NCI-H1092 treated with DMSO at 0.1 percent for 48 hours (cell line): ENCODE data around the gene RAVER1.
"Not testable (repeated sequence)": the region's sequence is repeated elsewhere in the genome, so short reads cannot be mapped to it uniquely, and the experiment has no call there.

Experiments used
- DNase-seq: peaks from one replicate; lab custom pipeline; 2025; lab: John Stamatoyannopoulos, UW

Gene RAVER1, protein sequence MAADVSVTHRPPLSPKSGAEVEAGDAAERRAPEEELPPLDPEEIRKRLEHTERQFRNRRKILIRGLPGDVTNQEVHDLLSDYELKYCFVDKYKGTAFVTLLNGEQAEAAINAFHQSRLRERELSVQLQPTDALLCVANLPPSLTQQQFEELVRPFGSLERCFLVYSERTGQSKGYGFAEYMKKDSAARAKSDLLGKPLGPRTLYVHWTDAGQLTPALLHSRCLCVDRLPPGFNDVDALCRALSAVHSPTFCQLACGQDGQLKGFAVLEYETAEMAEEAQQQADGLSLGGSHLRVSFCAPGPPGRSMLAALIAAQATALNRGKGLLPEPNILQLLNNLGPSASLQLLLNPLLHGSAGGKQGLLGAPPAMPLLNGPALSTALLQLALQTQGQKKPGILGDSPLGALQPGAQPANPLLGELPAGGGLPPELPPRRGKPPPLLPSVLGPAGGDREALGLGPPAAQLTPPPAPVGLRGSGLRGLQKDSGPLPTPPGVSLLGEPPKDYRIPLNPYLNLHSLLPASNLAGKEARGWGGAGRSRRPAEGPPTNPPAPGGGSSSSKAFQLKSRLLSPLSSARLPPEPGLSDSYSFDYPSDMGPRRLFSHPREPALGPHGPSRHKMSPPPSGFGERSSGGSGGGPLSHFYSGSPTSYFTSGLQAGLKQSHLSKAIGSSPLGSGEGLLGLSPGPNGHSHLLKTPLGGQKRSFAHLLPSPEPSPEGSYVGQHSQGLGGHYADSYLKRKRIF

DNA sequence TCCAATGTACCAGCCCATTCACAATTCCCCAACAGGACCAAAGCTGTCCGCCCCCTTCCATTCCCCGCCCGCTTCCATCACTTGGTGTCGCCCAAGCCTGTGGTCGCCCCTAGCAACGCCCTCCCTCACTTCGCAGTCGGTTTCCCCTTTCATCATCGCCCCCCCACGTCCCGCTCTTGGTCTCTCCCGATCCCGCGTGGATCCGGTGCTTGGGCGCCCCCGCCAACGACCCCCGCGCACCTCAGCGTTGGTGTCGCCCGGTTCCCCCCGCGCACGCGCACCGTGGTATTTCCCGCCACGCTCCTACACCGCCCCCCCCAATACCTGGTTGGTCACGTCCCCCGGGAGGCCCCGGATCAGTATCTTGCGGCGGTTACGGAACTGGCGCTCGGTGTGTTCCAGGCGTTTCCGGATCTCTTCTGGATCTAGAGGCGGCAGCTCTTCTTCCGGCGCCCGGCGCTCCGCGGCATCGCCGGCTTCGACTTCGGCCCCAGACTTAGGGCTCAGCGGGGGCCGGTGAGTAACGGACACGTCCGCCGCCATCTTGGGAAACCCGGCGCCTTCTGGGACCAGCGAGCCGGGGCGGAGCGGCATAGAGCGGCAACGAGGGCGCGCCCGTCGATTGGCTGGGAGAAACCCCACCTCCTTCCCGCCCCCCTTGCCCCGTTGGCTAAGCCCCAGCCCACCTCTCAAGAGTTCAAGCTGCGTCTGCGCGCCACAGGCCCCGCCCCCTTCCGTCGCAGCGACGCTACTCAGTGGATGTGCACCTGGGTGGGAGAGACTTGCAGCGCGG is at the start of gene RAVER1:
RAVER1 (minus strand) TSS at position 565 of the 793 bp plus-strand sequence; CDS start at position 543, 22 bp downstream.
- DNase-seq, result peak; percentile 96

DNA sequence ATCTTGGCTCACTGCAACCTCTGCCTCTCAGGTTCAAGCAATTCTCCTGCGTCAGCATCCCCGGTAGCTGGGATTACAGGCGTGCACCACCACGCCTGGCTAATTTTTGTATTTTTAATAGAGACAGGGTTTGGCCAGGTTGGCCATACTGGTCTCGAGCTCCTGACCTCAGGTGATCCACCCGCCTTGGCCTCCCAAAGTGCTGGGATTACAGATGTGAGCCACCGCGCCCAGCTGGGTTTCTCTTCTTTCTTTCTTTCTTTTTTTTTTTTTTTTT is 49.8 kb upstream of the RAVER1 start:
- not testable (repeated sequence) for DNase-seq

DNA sequence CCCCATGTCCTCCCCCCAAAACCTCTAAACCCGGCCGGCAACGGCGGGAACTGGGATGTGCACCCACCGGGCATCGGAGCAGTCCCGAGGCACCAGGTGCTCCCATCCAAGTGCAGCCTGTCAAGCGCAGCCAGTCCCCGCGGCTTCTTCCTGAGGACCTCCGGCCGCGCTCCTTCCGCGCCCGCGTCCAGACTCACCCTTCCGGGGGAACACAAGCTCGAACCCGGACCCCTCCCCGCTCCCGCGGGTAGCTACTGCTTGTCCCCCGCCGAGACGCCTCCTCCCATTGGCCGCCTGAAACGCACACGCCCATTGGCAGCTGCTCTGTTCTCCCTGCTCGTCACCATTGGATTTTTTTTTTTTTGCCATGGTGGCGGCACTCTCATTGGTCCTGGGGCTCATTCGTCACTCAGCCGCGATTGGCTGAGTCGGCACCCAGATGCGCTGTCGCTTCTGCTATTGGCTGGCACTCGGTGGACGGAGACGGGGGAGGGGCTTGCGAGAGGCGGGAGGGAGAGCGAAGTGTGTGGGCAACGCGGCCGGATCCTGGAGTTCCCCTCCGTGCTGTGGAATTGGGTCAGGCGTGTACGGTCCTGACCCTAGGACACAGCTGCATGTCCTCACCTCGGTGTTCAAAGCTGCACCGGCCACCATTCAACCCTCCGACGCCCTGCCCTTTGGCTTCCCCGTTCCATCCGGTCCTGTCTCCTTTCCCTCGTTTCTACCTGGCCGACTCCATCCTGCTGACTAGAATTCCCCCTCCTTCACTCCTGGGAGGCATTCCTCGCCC is 47.2 kb upstream of the RAVER1 start, which contains the start of gene TYK2:
TYK2 (minus strand) TSS at position 260 of the 790 bp plus-strand sequence. CDS start 2,166 bp downstream, outside the sequence.
- DNase-seq, result peak; percentile 99

DNA sequence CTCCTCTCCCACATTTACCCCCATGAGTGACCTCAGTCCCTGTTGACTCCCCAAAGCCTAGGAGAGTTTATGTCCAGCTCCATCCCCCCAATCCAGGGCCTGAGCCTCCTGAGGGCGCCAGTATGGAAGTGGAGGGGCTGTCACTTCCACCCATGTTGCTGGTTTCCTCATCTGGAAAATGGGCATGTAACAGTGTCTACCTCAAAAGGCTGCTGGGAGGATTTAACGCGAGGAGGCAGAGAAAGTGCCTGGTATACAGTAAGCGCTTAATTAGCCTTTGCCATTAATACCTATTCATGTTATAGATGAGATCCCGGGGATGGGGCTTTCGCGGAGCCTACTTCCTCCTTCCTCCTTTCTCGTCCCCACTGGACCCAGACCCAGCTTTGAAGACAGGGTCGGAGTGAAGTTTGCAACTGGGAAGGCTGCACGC is 46.6 kb upstream of the RAVER1 start:
- no peak for DNase-seq

DNA sequence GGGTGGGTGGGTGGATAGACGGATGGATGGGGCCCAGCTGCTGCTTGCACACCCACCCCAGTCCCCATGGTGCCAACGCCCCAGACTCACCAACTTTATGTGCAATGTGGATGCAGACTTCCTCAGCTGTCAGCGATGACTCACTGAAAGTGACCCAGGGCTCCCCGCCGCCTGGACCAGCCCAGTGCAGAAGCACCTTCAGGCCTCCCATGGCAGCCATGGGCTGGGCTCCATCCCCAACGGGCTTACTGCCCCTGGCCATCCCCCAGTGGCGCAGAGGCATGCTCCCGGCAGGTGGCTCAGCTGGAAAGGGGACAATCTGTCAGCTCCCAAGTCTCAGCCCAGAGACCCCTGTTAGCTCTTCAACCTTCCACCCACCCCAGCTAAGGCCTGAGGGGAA is 44.8 kb upstream of the RAVER1 start:
- no peak for DNase-seq

DNA sequence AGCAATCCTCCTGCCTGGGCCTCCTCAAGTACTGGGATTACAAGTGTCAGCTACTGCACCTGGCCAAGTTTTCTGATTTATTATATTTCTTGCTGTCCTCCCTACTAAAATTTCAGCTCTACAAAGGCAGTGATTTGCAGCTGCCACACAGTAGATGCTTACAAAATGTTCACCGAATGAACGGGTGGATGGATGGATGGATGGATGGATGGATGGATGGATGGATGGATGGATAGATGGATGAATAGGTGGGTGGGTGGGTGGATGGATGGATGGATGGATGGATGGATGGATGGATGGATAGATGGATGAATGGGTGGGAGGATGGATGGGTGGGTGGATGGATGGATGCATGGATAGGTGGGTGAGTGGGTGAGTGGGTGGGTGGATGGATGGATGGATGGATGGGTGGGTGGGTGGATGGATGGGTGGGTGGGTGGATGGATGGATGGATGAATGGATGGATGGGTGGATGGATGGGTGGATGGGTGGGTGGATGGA is 43.9 kb upstream of the RAVER1 start:
- DNase-seq, result not testable (repeated sequence)

DNA sequence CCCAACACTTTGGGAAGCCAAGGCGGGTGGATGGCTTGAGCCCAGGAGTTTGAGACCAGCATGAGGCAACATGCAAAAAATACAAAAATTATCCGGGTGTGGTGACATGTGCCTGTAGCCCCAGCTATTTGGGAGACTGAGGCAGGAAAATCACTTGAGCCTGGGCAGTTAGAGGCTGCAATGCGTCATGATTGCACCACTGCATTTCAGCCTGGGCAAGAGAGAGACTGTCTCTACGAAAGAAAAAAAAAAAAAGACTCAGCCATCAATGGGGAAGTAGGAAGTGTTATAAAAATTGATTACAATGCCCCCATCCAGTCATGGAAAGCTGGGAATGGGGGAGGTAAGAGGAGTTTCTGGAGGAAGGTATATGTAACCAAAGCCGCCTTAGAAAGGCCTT is 41.6 kb upstream of the RAVER1 start:
- DNase-seq, result no peak

DNA sequence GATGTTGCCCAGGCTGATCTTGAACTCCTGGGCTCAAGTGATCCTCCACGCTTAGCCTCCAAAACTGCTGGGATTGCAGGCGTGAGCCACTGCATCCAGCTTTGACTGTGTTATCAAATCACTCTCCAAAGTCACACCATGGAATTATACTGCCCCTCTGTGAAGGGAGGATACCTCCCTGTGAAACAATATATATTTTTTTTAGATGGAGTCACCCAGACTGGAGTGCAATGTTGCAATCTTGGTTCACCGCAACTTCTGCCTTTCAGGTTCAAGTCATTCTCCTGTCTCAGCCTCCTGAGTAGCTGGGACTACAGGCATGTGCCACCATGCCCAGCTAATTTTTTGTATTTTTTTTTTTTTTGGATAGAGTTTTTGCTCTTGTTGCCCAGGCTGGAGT is 39.4 kb upstream of the RAVER1 start:
- DNase-seq, result no peak

DNA sequence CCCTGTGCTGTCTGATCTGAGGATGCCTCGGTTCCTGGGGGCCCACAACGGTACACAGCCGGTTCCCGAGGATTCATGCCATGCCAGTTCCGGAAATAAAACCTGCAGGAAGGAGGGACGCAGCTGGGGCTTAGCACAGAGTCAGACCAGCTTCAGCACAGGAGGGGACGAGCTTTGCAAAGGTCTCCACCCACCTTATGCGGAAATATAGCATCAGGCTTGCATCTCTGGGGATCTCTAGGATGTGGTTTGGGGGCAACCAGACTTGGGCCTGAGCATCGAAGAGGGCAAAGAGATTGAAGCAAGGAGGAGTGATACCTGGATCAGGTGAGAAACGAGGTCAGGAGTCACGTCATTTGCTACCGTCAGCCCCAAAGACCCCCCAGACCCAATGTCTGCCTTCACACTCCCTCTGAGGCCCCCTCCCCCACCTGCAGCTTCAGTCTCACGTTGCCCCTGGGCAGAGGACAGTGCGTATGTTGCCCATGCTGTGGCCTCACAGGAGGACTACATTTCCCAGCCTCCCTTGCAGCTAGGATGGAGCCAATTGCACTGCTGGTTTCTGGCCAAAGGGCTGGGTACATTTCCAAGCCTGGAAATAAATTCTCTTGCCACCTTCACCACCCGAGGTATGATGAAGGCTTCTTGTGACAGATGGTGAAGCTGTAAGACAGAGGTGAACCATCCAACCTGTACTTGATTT is 34.9 kb upstream of the RAVER1 start:
- DNase-seq, result no peak

DNA sequence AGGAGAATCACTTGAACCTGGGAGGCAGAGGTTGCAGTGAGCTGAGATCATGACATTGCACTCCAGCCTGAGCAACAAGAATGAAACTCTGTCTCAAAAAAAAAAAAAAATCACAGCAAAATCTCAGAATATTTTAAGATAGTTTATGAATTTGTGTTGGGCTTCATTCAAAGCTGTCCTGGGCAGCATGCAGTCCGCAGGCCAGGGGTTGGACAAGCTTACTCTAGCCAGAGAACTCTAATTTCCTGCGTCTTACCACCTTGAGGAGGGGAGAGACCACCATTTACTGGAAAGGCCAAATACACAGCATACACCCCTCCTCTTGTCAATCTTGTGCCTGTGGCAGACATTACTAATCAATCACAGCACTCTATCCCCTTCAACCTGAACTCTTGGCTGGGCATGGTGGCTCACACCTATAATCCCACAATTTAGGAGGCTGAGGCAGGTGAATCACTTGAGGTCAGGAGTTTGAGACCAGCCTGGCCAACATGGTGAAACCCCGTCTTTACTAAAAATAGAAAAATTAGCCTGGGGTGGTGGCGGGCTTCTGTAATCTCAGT is 33.7 kb upstream of the RAVER1 start:
- DNase-seq, result not testable (repeated sequence)

DNA sequence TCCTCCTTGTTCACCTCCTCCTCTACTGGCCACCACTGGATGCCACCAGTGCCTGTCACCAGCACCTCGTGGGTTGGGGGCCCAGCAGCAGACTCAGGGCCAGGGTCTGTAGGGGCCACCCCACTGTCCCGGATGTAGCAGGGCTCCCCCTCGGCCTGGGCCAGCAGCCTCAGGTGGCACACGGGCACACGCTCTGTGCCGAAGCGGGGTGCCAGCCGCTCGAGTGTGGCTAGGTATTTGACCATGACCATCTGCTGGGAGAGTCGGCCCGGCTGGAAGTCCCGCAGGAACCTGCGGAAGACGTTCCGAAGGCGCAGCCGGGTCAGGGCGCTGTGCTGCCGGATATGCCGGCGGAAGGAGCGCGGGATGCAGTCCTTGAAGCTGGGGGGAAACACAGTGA is 32.2 kb upstream of the RAVER1 start:
- DNase-seq, result no peak

DNA sequence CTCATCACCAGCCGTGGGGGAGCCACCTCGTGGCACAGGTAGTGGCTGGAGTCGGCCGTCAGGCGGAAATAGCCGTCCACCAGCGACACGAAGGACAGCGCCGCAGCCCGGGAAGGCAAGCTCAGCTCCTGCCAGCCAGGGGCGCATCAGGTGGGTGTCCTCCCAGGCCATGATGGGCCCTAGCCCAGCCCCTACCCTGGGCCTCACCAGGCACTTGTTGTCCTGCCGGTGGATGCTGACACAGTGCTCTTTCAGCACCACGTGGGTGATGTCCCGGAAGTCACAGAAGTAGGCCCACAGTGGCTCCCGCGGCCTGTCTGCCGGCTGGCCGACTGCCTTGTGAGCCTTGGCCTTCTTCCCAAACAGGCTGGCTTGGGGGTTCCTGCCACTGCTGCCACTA is 31.3 kb upstream of the RAVER1 start:
- no peak for DNase-seq

DNA sequence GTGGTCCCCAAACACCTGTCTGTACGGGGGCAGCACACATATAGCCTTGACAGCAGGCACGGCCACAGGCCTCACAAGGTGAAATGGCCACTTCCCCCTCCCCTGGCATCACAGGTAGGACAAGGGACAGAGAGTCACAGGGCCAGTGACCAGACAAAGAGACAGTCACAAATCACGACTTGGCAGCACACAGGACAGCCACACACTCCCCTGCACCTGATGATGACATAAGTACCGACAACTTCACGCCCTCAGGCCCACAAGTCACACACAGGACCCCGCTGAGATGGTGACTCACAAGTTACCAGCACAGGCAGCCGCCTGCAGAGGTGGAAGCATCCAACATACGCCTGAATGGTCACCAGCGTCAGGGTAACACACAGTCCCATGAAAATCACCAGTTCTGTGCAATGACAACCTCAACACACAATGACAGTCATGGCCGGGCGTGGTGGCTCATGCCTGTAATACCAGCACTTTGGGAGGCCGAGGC is 30.5 kb upstream of the RAVER1 start:
- DNase-seq, result no peak

DNA sequence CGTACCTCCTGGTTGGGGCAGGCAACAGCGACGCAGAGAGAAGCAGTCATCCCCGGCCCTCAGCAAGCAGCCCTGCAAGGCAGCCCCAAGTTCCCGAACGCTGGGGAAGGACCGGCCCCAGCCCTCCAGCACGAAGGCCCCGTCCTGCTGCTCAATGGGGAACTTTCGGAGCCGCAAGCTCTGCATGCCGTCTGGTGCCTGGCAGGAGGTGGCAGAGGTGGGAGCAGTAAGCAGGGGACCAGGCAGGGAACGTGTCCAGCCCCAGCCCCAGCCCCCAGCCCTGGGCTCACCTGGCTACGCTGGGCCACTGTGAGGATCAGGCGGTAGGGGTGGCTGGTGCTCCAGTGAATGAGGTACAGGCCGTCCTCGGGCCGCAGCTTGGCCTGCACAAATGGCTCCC is 28.9 kb upstream of the RAVER1 start:
- DNase-seq, result no peak

DNA sequence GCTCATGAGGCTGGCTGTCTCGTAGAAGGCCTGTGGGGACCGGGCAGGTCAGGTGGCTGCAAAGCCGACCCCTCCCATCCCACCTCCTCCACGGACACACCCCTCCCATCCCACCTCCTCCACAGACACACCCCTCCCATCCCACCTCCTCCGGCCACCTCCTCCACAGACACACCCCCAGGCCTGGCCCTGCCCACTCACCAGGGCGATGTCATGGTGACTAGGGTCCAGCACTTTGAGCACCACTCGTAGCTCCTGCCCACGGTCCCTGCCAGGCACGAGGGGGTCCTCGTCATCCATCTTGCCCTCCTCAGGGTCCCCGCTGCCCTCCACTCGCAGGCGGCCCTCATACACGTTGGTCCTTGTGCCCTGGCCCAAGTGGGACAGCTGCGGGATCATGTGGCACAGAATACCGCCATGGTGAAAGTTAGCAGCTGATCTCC is 28.3 kb upstream of the RAVER1 start:
- no peak for DNase-seq

DNA sequence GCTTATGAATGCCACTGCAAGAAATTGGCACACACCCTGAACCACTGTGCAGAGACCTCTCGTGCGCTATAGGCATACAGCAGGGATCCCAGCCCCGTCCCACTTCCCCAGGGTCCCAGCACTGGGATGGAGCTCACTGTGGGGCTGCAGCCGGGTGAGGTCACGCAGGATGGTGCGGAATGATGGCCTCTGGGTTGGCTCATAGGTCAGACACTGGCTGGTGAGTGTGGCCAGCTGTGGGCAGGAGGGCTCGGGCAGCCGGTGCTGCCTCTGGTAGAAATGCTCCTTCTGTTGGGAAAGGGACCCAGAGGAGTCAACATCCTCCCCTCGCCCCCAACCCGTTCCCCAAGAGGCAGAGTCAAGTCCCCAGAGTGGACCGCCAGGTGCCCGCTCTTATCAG is 23.1 kb upstream of the RAVER1 start:
- DNase-seq, result no peak

DNA sequence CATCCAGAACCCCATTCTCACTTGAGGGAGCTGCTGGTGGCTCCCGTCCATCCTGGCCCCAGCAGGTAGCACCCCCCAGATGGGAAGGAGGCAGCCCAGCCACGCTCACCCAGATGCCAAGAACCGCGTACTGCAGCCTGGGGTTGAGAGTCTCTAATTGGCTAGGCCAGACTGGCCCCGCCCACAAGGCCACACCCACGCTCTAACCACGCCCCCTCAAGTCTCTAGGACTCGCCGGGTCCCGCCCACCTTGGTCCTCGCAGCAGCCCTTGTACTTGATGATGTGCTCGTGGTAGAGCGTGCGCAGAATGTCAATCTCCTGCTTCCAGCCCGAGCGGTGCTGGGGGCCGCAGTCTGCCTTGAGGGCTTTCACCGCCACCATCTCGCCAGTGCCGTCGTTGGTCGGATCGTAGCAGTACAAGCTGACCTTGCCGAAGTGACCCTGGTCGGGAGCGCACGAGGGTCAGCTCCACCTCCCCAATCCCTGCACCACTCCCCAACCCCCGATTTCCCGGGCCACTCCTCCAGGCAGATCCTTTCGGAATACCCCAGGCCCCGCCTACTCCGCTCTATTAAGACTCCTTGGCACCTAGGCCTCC is 20.6 kb upstream of the RAVER1 start:
- no peak for DNase-seq

DNA sequence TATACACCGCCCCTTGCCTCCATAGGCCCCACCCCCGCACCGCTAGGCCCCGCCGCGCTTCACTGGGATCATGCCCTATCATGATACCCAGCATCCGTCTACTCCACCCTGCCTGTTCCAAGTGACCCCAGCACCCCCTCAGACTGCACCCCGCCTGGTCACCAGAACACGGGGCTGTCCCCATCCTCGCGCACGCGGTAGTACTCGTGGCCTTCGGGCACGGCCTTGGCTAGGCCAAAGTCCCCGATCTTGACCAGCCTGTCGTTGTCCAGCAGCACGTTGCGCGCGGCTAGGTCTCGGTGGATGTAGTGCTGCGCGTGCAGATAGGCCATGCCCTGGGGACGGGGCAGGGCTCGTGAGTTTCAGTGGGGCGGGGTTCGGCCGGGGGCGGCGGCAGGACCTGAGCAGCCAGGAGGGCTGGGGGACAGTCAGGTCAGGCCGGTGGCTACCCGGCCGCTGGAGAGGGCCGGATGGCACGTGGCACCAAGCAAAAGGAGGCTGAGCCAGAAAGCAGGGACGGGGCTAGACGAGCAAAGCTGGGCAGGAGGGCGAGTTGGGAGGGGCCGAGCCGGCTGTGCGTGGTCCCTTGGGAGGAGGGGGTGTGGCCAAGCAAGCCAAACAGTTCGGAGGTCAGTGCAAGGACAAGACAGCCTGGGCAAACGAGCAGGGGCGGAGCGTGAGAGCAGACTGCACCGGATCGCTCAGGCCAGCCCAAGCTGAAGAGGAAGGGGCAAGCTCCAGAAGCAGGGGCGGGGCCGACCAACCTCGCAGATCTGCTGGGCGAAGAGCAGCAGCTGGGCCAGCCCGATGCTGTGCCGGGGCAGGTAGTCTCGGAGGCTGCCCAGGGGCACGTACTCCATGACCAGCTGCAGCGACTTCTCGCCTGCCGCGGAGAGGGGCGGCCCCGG is 19.7 kb upstream of the RAVER1 start:
- no peak for DNase-seq

DNA sequence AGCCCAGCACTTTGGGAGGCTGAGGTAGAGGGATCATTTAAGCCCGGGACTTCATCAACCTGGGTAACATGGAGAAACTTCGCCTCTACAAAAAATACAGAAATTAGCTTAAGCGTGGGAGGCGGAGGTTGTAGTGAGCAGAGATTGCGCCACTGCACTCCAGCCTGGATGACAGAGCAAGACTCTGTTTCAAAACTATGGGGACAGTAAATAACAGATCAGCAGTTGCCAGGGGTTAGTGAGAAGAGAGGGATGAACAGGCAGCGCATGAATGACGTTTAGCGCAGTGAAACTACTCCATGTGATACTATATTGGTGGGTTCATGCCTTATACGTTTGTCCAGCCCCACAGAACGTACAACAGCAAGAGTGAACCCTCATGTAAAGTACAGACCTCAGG is 13.2 kb upstream of the RAVER1 start:
- no peak for DNase-seq
